Measurements from ENCODE around the gene SST. TPM values are rescaled to one million over a fixed set of nuclear protein-coding genes. Genes with fewer than 3 reads are reported as not detected.
"Not testable (repeated sequence)": the region's sequence is repeated elsewhere in the genome, so short reads cannot be mapped to it uniquely, and the experiment has no call there.

SST gene
- total RNA-seq, 2 experiments from 2014 or later: not detected

DNA sequence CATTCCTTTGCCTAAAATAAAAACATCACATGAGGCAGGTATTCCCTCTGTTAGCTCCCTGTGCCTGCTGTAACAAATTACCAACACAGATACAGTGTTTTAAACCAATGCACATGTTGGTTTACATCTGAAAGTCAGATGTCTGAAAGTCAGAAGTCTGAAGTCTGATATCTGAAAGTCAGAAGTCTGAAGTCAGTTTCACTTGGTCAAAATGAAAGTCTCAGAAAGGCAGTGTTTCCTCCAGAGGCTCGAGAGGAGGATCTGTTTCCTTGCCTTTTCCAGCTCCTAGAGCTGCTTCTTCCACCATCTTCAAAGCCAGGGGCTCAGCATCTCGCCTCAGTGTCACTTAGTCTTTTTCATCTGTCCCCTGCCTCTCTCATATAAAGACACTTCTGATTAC, 22.0 kb downstream of the SST start:
- Mint-ChIP-seq H3K36me3 (ENCODE audit: low read depth) (no peaks in the 10 kb centered on the region), H3K27ac (no peak overlapping the region), H3K4me3 (no peak overlapping the region), H3K27me3 (peaks cover 38% of the 10 kb centered on the region), H3K9me3 (ENCODE audit: low read depth) (no peaks in the 10 kb centered on the region), H3K4me1 (no peaks in the 10 kb centered on the region)
- intact Hi-C loops (cut with DNase I, micrococcal nuclease): no loop called here
- no peak for DNase-seq
- ChIA-PET CTCF (interaction anchor here (0.7 kb wide), 1 partner anchor 71 kb away, joined by 4 read pairs; no protein-coding TSS in a partner anchor), POLR2A (no interaction called here)
- ATAC-seq: no peak

DNA sequence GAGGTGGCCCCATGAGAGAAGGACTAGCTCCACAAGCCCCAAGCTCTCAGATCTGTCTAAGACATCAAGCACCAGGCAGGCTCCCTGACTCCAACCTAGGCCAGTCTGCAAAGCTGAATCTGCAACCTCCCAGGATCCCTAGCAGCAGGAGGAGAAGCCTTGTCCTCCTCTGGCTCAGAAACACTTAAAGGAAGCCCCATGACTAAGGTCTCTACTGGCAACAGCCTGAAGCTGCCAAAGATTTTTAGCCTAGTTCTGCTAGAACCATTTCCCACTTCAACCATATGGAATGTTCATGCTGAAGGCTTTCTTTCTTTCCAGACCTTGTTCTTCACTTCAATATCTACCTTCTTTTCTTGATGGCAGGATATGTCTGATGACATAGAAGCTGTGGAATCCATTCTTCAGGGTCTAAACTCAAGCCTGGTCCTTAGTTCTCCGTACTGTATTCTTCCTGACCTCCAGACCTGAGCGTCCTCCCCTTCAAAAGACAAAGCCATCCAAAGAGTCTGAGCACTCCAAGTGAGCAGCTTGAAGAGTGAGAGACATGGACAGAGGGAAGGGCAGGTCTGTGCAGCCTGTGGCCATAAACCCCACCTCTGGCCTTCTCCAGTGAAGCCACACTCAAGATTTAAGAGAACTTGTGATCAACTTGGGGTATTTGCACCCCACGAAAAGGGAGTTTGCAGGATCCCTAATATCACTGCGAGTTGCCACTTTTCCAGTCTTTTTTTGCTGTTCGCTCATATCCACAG, 23.1 kb downstream of the SST start:
- ATAC-seq: no peak
- H3K4me3 Mint-ChIP-seq: no peak overlapping the region
- CTCF ChIA-PET: interaction anchor here (0.7 to 1.6 kb wide), 4 partner anchors 31 to 72 kb away, joined by 3 to 7 read pairs (median 6); no protein-coding TSS in a partner anchor

GRCh38 chr3:187645379-187645778, 24.8 kb downstream of the SST start:
- H3K27me3 Mint-ChIP-seq: peaks cover 24% of the 10 kb centered on the region
- H3K9me3 Mint-ChIP-seq (ENCODE audit: low read depth); H3K4me1 Mint-ChIP-seq; H3K36me3 Mint-ChIP-seq (ENCODE audit: low read depth); H3K4me3 Mint-ChIP-seq; H3K27ac Mint-ChIP-seq; intact Hi-C loops (cut with DNase I, micrococcal nuclease); ATAC-seq; CTCF ChIA-PET; POLR2A ChIA-PET; DNase-seq: not testable (repeated sequence)

More for the DNA sequence above, 23.1 kb downstream of the SST start:
- Mint-ChIP-seq H3K27me3 (peaks cover 32% of the 10 kb centered on the region), H3K27ac (no peak overlapping the region), H3K9me3 (ENCODE audit: low read depth) (no peaks in the 10 kb centered on the region), H3K36me3 (ENCODE audit: low read depth) (no peaks in the 10 kb centered on the region), H3K4me1 (no peaks in the 10 kb centered on the region)
- no peak for DNase-seq
- POLR2A ChIA-PET: no interaction called here
- intact Hi-C loops (cut with DNase I, micrococcal nuclease): no loop called here

DNA sequence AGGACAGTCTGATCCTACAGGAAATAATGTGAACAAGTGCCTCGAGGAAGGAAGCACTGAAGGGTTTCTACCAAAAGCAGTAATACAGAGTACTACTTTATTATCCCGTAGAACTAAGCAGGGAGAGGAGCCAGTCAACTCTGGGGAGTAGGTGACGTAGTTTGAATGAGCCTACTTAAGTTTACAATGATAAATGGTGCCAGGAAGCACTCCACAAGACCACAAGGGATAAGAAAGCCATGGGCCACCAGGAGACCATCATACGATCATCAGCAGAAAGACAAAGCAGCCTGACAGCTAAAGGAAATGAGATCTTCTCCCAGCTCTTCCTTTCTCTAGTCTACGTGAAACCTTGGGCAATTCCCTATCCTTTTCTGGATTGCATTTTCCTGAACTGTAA, 27.3 kb downstream of the SST start:
- peaks cover 15% of the 10 kb centered on the region for H3K27me3 Mint-ChIP-seq
- no peak overlapping the region for H3K4me3 Mint-ChIP-seq
- ATAC-seq: no peak
- no peaks in the 10 kb centered on the region for H3K36me3 Mint-ChIP-seq (ENCODE audit: low read depth)
- intact Hi-C loops (cut with DNase I, micrococcal nuclease): no loop called here
- DNase-seq: no peak
- no peaks in the 10 kb centered on the region for H3K4me1 Mint-ChIP-seq
- ChIA-PET POLR2A (no interaction called here), CTCF (interaction anchor here (0.6 to 1.3 kb wide), 2 partner anchors 324 to 1038 kb away, joined by 3 to 4 read pairs; no protein-coding TSS in a partner anchor)
- H3K27ac Mint-ChIP-seq: no peak overlapping the region
- no peaks in the 10 kb centered on the region for H3K9me3 Mint-ChIP-seq (ENCODE audit: low read depth)

GRCh38 chr3:187641320-187642016, 28.7 kb downstream of the SST start:
- Mint-ChIP-seq H3K36me3 (ENCODE audit: low read depth) (no peaks in the 10 kb centered on the region), H3K27ac (no peak overlapping the region), H3K9me3 (ENCODE audit: low read depth) (no peaks in the 10 kb centered on the region), H3K4me1 (no peaks in the 10 kb centered on the region), H3K27me3 (peaks cover 19% of the 10 kb centered on the region), H3K4me3 (no peak overlapping the region)
- ATAC-seq: no peak
- intact Hi-C loops (cut with DNase I, micrococcal nuclease): no loop called here
- CTCF ChIA-PET: interaction anchor here (0.7 to 1.2 kb wide), 5 partner anchors 9 to 110 kb away, joined by 3 to 8 read pairs (median 3); no protein-coding TSS in a partner anchor
- DNase-seq: no peak
- POLR2A ChIA-PET: no interaction called here

GRCh38 chr3:187640569-187641059, 29.6 kb downstream of the SST start:
- intact Hi-C loops (cut with DNase I, micrococcal nuclease): no loop called here
- DNase-seq (no peak), ATAC-seq (no peak)
- POLR2A ChIA-PET: no interaction called here
- Mint-ChIP-seq H3K9me3 (ENCODE audit: low read depth) (no peaks in the 10 kb centered on the region), H3K27me3 (peaks cover 19% of the 10 kb centered on the region), H3K27ac (no peak overlapping the region), H3K36me3 (ENCODE audit: low read depth) (no peaks in the 10 kb centered on the region), H3K4me1 (no peaks in the 10 kb centered on the region), H3K4me3 (no peak overlapping the region)
- CTCF ChIA-PET: interaction anchor here (1.0 kb wide), 1 partner anchor 39 kb away, joined by 3 read pairs; no protein-coding TSS in a partner anchor

- Mint-ChIP-seq H3K27me3 (peaks cover 15% of the 10 kb centered on the region), H3K4me3 (no peak overlapping the region), H3K9me3 (ENCODE audit: low read depth) (peaks cover 2% of the 10 kb centered on the region), H3K36me3 (ENCODE audit: low read depth) (no peaks in the 10 kb centered on the region), H3K4me1 (no peaks in the 10 kb centered on the region), H3K27ac (no peak overlapping the region)
- ATAC-seq: no peak
- CTCF ChIA-PET: no interaction called here
- POLR2A ChIA-PET: no interaction called here
- intact Hi-C loops (cut with DNase I, micrococcal nuclease): no loop called here
- DNase-seq: no peak
These were observed 30.1 kb downstream of the SST start for GRCh38 chr3:187639927-187640568.

DNA sequence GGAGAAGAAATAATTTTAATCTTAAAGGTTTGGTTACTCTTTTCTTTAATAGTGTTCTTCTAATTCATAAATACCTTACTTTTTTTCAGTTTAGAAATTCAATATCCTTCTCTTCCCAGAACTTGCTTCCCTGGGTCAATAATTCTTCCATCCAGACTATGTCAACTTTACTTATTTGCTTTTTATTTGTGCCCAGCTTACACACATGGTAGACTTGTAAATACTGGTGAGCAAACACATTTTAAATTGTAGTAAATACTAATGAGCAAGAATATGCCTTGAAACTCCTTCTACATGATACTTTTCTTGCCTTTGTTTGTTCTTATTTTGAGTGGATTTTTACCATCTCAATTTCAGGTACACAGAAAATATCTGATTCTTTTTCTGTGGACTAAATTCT, 33.7 kb downstream of the SST start:
- intact Hi-C loops (cut with DNase I, micrococcal nuclease): no loop called here
- Mint-ChIP-seq H3K36me3 (ENCODE audit: low read depth) (no peaks in the 10 kb centered on the region), H3K27ac (no peak overlapping the region), H3K27me3 (peaks cover 14% of the 10 kb centered on the region), H3K4me1 (no peaks in the 10 kb centered on the region), H3K4me3 (no peak overlapping the region), H3K9me3 (ENCODE audit: low read depth) (peaks cover 5% of the 10 kb centered on the region)
- no peak for DNase-seq
- POLR2A ChIA-PET: no interaction called here
- ATAC-seq: no peak
- CTCF ChIA-PET: no interaction called here

DNA sequence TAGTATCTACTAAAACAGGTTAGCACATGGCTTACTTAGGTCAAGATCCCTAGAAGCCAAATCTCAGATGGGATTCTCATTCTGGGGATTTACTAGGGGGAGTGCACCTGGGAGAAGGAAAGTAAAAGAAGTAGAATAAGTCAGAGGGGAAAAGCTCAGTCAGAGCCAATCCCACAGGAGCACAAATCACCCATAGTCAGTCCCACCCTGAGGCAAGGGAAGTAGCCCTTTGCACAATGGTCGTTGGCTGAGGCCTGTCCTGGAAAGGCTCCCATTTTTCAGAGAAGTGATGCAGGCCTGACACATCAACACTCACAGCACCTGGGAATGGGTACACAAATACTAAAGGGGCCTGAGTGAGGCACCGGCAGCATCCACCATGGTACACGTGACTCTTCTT, 39.8 kb downstream of the SST start:
- Mint-ChIP-seq H3K9me3 (ENCODE audit: low read depth) (peaks cover 5% of the 10 kb centered on the region), H3K36me3 (ENCODE audit: low read depth) (no peaks in the 10 kb centered on the region), H3K27ac (no peak overlapping the region), H3K4me1 (no peaks in the 10 kb centered on the region), H3K27me3 (peaks cover 9% of the 10 kb centered on the region), H3K4me3 (no peak overlapping the region)
- intact Hi-C loops (cut with DNase I, micrococcal nuclease): no loop called here
- CTCF ChIA-PET: interaction anchor here (0.6 to 1.5 kb wide), 3 partner anchors 14 to 868 kb away, joined by 3 to 6 read pairs (median 4); no protein-coding TSS in a partner anchor
- no peak for ATAC-seq
- POLR2A ChIA-PET: no interaction called here
- no peak for DNase-seq

GRCh38 chr3:187629711-187630110, 40.5 kb downstream of the SST start:
- intact Hi-C loops (cut with DNase I, micrococcal nuclease): no loop called here
- ChIA-PET POLR2A (no interaction called here), CTCF (interaction anchor here (1.0 to 1.5 kb wide), 2 partner anchors 14 to 356 kb away, joined by 3 to 6 read pairs; no protein-coding TSS in a partner anchor)
- Mint-ChIP-seq H3K4me3 (no peak overlapping the region), H3K36me3 (ENCODE audit: low read depth) (no peaks in the 10 kb centered on the region), H3K9me3 (ENCODE audit: low read depth) (no peaks in the 10 kb centered on the region), H3K27ac (no peak overlapping the region), H3K27me3 (peaks cover 9% of the 10 kb centered on the region), H3K4me1 (no peaks in the 10 kb centered on the region)
- no peak for DNase-seq
- ATAC-seq: no peak

DNA sequence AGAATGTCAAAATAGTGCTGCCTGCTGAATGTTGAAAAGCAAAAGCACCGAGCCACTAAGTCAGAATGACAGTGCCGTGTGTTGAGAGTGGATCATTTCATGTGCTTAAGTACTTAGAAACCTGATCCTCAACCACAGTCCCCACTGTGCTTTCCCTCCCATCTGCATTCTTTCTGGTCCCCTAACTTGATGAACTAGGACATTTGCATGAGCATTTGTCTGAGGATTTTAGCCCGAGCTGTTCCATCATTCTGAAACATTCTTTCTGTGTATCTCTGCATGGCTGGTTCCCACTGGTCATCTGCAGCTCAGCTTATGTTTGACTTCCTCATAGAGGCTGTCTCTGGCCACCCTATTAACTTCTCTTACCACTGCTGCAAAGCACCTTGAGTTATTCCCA, 42.0 kb downstream of the SST start:
- Mint-ChIP-seq H3K36me3 (ENCODE audit: low read depth) (no peaks in the 10 kb centered on the region), H3K27ac (no peak overlapping the region), H3K27me3 (peaks cover 9% of the 10 kb centered on the region), H3K9me3 (ENCODE audit: low read depth) (no peaks in the 10 kb centered on the region), H3K4me1 (no peaks in the 10 kb centered on the region), H3K4me3 (no peak overlapping the region)
- intact Hi-C loops (cut with DNase I, micrococcal nuclease): no loop called here
- CTCF ChIA-PET: no interaction called here
- POLR2A ChIA-PET: no interaction called here
- DNase-seq: no peak
- ATAC-seq: no peak

All from activated CD4-positive, alpha-beta T cell treated with anti-CD3 and anti-CD28 coated beads for 36 hours (primary cell).